A549 (cell line): ENCODE measurements around the gene KHSRP. TPM values are rescaled to one million over a fixed set of nuclear protein-coding genes. Genes with fewer than 3 reads are reported as not detected.

Experiments used
- ATAC-seq, 2 experiments: fragments of 200-7000 bp in 1 of 2; fragments of >200 bp in 1 of 2; cut with Nextera tagmentation in 1 of 2; cut with Tn5 transposase in 1 of 2; 3 replicates each; pipeline versions ENCODE4 v1.8.0 to v1.9.1; 2018 to 2020; ENCODE audit warnings: mild to moderate bottlenecking in 1 of 2, moderate library complexity in 1 of 2
- CTCF ChIA-PET: fragments of 300-600 bp; sonication (Branson Sonifier 250); formaldehyde crosslinking; extraction: SDS; loops from one replicate; lab custom pipeline; 2021; ENCODE audit warnings: antibody characterized with exemption, inconsistent platforms; lab: Yijun Ruan, JAX
- POLR2A ChIA-PET: fragments of 350-600 bp; formaldehyde crosslinking; extraction: SDS; loops from one replicate; lab custom pipeline; 2021; ENCODE audit warnings: antibody characterized with exemption, inconsistent platforms; lab: Yijun Ruan, JAX
- DNase-seq, 2 experiments: peaks; one replicate each; pipeline versions ENCODE4 v3.0.0 to v3.0.0-alpha.2; 2011 to 2016; ENCODE audit warnings: low read depth in 1 of 2, low spot score in 1 of 2
- FAIRE-seq: peaks from 2 replicates; lab custom pipeline; 2011; peaks lifted over from hg19 to GRCh38; lab: Jason Lieb, UNC
- H3K27ac ChIP-seq, 2 experiments: fragments of >200 bp; sonication (Bioruptor Twin); formaldehyde crosslinking; 3 replicates each; pipeline ENCODE4 v1.5.1; 2016 to 2017
- H3K4me1 ChIP-seq: fragments of >200 bp; sonication (Bioruptor Twin); formaldehyde crosslinking; 3 replicates; pipeline ENCODE4 v1.6.1; 2016
- H3K4me2 ChIP-seq: fragments of >200 bp; sonication (Bioruptor Twin); formaldehyde crosslinking; 3 replicates; pipeline ENCODE4 v1.6.1; 2016
- H3K4me3 ChIP-seq: fragments of >200 bp; sonication (Bioruptor Twin); formaldehyde crosslinking; 3 replicates; pipeline ENCODE4 v1.5.1; 2016
- H3K9me3 ChIP-seq: fragments of >200 bp; sonication (Bioruptor Twin); formaldehyde crosslinking; 3 replicates; pipeline ENCODE4 v1.6.1; 2016
- BHLHE40 ChIP-seq: IDR thresholded peaks from 2 replicates; pipeline ENCODE4 v1.6.1; 2012; ENCODE audit warnings: low read depth, low read length, inconsistent platforms
- CBX8 ChIP-seq: fragments of 200-600 bp; sonication (generic); IDR thresholded peaks from 2 replicates; pipeline ENCODE4 v1.6.1; 2016
- CEBPB ChIP-seq, 2 experiments: fragments of >200 bp in 1 of 2; sonication (Bioruptor Twin) in 1 of 2; formaldehyde crosslinking in 1 of 2; IDR thresholded peaks; 2 replicates each; pipeline ENCODE4 v1.6.1; 2012 to 2016
- CHD2 ChIP-seq: fragments of 150-350 bp; IDR thresholded peaks from 2 replicates; pipeline ENCODE4 v1.6.1; 2014; ENCODE audit warnings: low read length; ENCODE audit not compliant: partially characterized antibody
- HEYL ChIP-seq: fragments of 250-450 bp; sonication (Bioruptor Pico); IDR thresholded peaks from 2 replicates; pipeline ENCODE4 v1.8.0; 2021; ENCODE audit warnings: mild to moderate bottlenecking, moderate library complexity
- MAFK ChIP-seq: fragments of 450-650 bp; IDR thresholded peaks from 2 replicates; pipeline ENCODE4 v1.6.1; 2014; ENCODE audit not compliant: partially characterized antibody
- NFE2L2 ChIP-seq: fragments of 150-350 bp; conservative IDR thresholded peaks from 2 replicates; pipeline ENCODE4 v1.6.1; 2014; ENCODE audit warnings: low read length
- POLR2AphosphoS2 ChIP-seq: conservative IDR thresholded peaks from 2 replicates; pipeline ENCODE4 v1.6.1; 2012; ENCODE audit warnings: low read length, improper control_type of control experiment, inconsistent platforms
- REST ChIP-seq: fragments of 200-600 bp; sonication (generic); IDR thresholded peaks from 2 replicates; pipeline ENCODE4 v1.6.1; 2016; ENCODE audit warnings: antibody characterized with exemption, mild to moderate bottlenecking, moderate library complexity
- ZC3H11A ChIP-seq: fragments of 450-650 bp; IDR thresholded peaks from 2 replicates; pipeline ENCODE4 v1.6.1; 2014; ENCODE audit warnings: antibody characterized with exemption, mild to moderate bottlenecking
- ZFP36 ChIP-seq: fragments of 450-650 bp; IDR thresholded peaks from 2 replicates; pipeline ENCODE4 v1.6.1; 2014; ENCODE audit warnings: borderline replicate concordance; ENCODE audit not compliant: partially characterized antibody
- ZNF302 ChIP-seq: fragments of 250-450 bp; sonication (Bioruptor Pico); IDR thresholded peaks from 2 replicates; pipeline ENCODE4 v1.9.0; 2021; ENCODE audit warnings: inconsistent platforms, mild to moderate bottlenecking, moderate library complexity
- WGBS: methylation state at CpG from one replicate; pipeline ENCODE4 v1.1.6; 2017; ENCODE audit errors: missing lambda C conversion rate; 5-methylcytosine and 5-hydroxymethylcytosine counted together
- polyA plus RNA-seq, 4 experiments: library from polyadenylated mRNA; depleted of rRNA in 3 of 4; stranded (reverse); fragments of >200 nt; fragmentation: RNase III in 1 of 4; extraction: RNeasy Plus Mini Kit Qiagen cat#74134 plus additional on column Dnase treatment in 1 of 4; gene quantifications; 2 replicates in 3 of 4; 3 replicates in 1 of 4; pipeline ENCODE4 v1.2.3, GENCODE V29; 2011 to 2017
- TF ChIP-seq, protein P1 (sequence below): IDR thresholded peaks from 2 replicates; pipeline ENCODE4 v1.6.1; 2012; ENCODE audit warnings: low read depth, borderline replicate concordance
- TF ChIP-seq, protein P2 (sequence below): IDR thresholded peaks from 2 replicates; pipeline ENCODE4 v1.6.1; 2012

Gene KHSRP
- polyA plus RNA-seq, 2 of the 4 experiments (the other 2 are of a cell fraction), result 54.3 to 192 TPM

DNA sequence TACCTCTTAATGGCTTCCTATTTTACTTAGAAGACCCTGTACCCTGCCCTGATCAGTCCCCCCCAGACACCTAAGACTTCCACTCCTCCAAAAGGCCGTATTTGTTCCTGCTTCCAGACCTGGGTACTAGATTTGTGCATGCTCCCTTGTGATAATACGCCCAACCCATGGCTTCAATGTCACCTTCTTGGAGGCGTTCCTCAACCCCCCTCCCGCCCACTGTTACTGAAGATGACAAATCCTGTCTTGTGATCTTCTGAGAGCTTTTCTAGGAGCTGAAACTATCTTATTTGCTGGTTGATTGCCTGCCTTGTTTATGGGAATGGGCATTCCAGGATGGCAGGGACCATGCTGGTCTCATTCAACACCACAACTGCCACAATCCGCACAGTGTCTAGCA is 25.6 kb upstream of the KHSRP start:
- TF ChIP-seq ZNF302 (no peak), ZFP36 (no peak), NFE2L2 (no peak), CBX8 (no peak)
- TF ChIP-seq, protein P1, sequence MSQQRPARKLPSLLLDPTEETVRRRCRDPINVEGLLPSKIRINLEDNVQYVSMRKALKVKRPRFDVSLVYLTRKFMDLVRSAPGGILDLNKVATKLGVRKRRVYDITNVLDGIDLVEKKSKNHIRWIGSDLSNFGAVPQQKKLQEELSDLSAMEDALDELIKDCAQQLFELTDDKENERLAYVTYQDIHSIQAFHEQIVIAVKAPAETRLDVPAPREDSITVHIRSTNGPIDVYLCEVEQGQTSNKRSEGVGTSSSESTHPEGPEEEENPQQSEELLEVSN, result no peak
- CTCF ChIA-PET, result interaction anchor here (0.9 kb wide), 1 partner anchor 14 kb away, joined by 3 read pairs; no protein-coding TSS in a partner anchor
- ATAC-seq (no peak), FAIRE-seq (no peak), DNase-seq (no peak)
- Histone ChIP-seq H3K9me3 (no peaks in the 10 kb centered on the region; the same call in 2 of the 3 replicates), H3K4me1 (no peaks in the 10 kb centered on the region), H3K4me2 (no peak overlapping the region), H3K4me3 (no peak overlapping the region), H3K27ac (no peak overlapping the region)
- POLR2A ChIA-PET, result no interaction called here
- WGBS, result 88% methylated on average over 5 of the region's 5 CpGs

GRCh38 chr19:6448045-6448444 is 23.4 kb upstream of the KHSRP start:
- no peak overlapping the region for H3K4me2 ChIP-seq
- WGBS, result 91% methylated on average over 3 of the region's 3 CpGs
- no peaks in the 10 kb centered on the region for H3K4me1 ChIP-seq
- DNase-seq, result no peak
- POLR2A ChIA-PET, result no interaction called here
- FAIRE-seq, result no peak
- H3K9me3 ChIP-seq, result no peaks in the 10 kb centered on the region
- TF ChIP-seq, protein P2, sequence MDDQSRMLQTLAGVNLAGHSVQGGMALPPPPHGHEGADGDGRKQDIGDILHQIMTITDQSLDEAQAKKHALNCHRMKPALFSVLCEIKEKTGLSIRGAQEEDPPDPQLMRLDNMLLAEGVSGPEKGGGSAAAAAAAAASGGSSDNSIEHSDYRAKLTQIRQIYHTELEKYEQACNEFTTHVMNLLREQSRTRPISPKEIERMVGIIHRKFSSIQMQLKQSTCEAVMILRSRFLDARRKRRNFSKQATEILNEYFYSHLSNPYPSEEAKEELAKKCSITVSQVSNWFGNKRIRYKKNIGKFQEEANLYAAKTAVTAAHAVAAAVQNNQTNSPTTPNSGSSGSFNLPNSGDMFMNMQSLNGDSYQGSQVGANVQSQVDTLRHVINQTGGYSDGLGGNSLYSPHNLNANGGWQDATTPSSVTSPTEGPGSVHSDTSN, result no peak
- TF ChIP-seq CHD2, result no peak
- no peak for TF ChIP-seq ZFP36
- TF ChIP-seq NFE2L2, result no peak
- TF ChIP-seq, all 56 proteins: peak for 0
- ATAC-seq, result no peak
- CTCF ChIA-PET, result no interaction called here
- Histone ChIP-seq H3K4me3 (no peak overlapping the region), H3K27ac (no peak overlapping the region)

DNA sequence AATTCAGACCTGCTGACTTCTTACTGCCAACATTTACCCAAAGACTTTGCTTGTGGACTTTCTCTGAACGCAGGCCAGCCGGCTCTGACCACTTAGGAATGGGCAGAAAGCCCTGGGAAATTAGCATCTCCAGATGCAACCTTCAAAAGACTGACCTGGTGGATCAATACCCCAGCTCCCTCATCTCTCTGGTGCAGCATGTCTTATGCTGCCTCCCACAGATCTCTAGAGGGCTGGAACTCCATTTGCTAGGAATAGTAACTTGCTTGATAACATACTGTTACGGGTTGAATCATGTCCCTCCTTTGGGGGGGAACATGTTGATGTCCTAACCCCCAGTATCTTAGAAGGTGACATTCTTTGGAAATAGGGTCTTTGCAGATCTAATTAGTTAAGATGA is 21.8 kb upstream of the KHSRP start:
- FAIRE-seq (no peak), ATAC-seq (no peak), DNase-seq (no peak)
- CTCF ChIA-PET, result interaction anchor here (0.9 kb wide), 1 partner anchor 10 kb away, joined by 3 read pairs; no protein-coding TSS in a partner anchor
- no peak overlapping the region for H3K27ac ChIP-seq
- H3K4me2 ChIP-seq, result no peak overlapping the region
- no peaks in the 10 kb centered on the region for H3K9me3 ChIP-seq
- POLR2A ChIA-PET, result no interaction called here
- no peak overlapping the region for H3K4me3 ChIP-seq
- no peaks in the 10 kb centered on the region for H3K4me1 ChIP-seq
- TF ChIP-seq CBX8 (no peak), REST (no peak), ZC3H11A (no peak), CEBPB (IDR thresholded peaks at IDR 0.05) (no peak), CHD2 (no peak), POLR2AphosphoS2 (no peak), BHLHE40 (no peak)
- TF ChIP-seq, protein P1, result no peak
- 85% methylated on average over 2 of the region's 3 CpGs for WGBS

GRCh38 chr19:6443986-6444385 is 19.4 kb upstream of the KHSRP start:
- TF ChIP-seq HEYL (CRISPR knock-in tag), result no peak
- TF ChIP-seq MAFK, result no peak
- H3K9me3 ChIP-seq, result no peaks in the 10 kb centered on the region

More at GRCh38 chr19:6443986-6444385, 19.4 kb upstream of the KHSRP start:
- WGBS, result 85% methylated on average over 13 of the region's 13 CpGs
- POLR2A ChIA-PET, result no interaction called here
- Histone ChIP-seq H3K4me3 (no peak overlapping the region), H3K27ac (no peak overlapping the region), H3K4me1 (no peaks in the 10 kb centered on the region), H3K4me2 (no peak overlapping the region)
- ATAC-seq, result no peak
- no peak for FAIRE-seq
- CTCF ChIA-PET, result no interaction called here
- no peak for DNase-seq
